ENCODE measurements around the gene ACKR2. TPM values are rescaled to one million over a fixed set of nuclear protein-coding genes. Genes with fewer than 3 reads are reported as not detected.

Gene ACKR2
- total and polyA plus RNA-seq, 2 donors: 0.14 to 0.82 TPM

DNA sequence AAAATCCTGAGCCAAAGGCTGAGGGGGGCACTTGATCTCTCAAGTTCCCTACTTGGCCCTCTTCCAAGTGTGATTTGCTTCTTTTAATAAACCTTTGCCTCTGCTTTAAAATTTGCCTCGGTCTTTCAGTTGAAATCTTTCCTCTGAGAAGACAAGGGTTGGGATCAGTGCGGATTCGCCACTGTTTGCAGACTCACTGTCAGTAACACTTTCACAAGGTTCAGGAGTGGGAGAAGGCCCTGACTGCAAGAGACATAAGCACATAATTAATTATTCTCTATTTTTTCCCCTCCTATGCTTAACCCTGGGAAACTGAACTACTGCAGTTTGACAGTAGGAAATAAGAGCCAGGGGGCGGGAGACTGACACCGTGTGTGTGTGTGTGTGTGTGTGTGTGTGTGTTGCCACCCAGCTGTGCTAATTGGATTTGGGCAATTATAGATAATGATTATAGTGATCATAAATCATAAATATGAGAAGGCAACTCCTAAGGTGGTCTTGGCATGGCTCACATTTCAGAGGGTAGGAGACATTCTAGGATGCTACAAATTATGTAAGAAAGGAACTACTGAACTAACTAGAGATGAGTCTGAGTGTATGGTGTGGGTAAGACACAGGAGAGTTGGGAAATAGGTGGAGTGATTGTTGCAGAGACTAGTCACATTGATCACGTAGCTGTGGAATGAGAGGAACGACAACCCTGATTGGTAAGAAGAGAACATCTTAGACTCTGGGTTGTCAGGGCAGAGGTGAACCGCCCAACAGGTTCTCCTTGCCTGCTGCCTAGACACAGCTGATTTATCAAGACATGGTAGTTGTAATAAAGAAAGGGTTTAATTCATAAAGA lies 91.2 kb downstream of the ACKR2 start:
- Histone ChIP-seq H3K27ac (ENCODE audit: low read depth in 1 of 2, low read length in 1 of 2) (no peak overlapping the region), H3K4me3 (ENCODE audit: low read length in 2 of 2) (no peak overlapping the region), H3K27me3 (ENCODE audit: control insufficient read depth in 2 of 2, insufficient read depth in 1 of 2, low read length in 1 of 2) (peaks cover 1 to 15% of the 10 kb centered on the region in 2 donors), H3K4me1 (ENCODE audit: control insufficient read depth in 2 of 2, insufficient read depth in 2 of 2, low read length in 2 of 2) (peaks cover 0 to 1% of the 10 kb centered on the region in 2 donors), H3K9me3 (ENCODE audit: control insufficient read depth in 2 of 2, insufficient read depth in 1 of 2, low read length in 1 of 2) (no peaks in the 10 kb centered on the region), H3K36me3 (ENCODE audit: control insufficient read depth in 2 of 2, insufficient read depth in 2 of 2, low read length in 1 of 2) (no peaks in the 10 kb centered on the region)
- no peak for DNase-seq (ENCODE audit: low read depth in 6 of 9, low spot score in 9 of 9)
- WGBS: 91% methylated on average over 8 of the region's 8 CpGs

DNA sequence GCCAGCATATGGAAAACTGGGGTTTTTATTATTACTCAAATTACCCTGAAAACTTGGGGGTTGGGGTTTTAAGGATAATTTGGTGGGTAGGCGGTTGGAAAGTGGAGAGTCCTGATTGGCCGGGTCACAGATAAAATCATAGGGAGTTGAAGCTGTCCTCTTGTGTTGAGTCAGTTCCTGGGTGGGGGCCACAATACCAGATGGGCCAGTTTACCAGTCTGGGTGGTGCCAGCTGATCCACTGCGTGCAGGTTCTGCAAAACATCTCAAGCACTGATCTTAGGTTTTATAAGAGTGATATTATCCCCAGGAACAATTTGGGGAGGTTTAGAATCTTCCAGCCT lies 91.8 kb downstream of the ACKR2 start:
- no peaks in the 10 kb centered on the region for H3K9me3 ChIP-seq (ENCODE audit: control insufficient read depth in 2 of 2, insufficient read depth in 1 of 2, low read length in 1 of 2)
- DNase-seq (ENCODE audit: low read depth in 6 of 9, low spot score in 9 of 9): no peak
- 78% methylated on average over 3 of the region's 3 CpGs for WGBS
- no peaks in the 10 kb centered on the region for H3K36me3 ChIP-seq (ENCODE audit: control insufficient read depth in 2 of 2, insufficient read depth in 2 of 2, low read length in 1 of 2)
- H3K4me1 ChIP-seq (ENCODE audit: control insufficient read depth in 2 of 2, insufficient read depth in 2 of 2, low read length in 2 of 2): peaks cover 3 to 6% of the 10 kb centered on the region in 2 donors
- H3K27ac ChIP-seq (ENCODE audit: low read depth in 1 of 2, low read length in 1 of 2): no peak overlapping the region
- H3K27me3 ChIP-seq (ENCODE audit: control insufficient read depth in 2 of 2, insufficient read depth in 1 of 2, low read length in 1 of 2): peaks cover 6 to 21% of the 10 kb centered on the region in 2 donors
- no peak overlapping the region for H3K4me3 ChIP-seq (ENCODE audit: low read length in 2 of 2)

DNA sequence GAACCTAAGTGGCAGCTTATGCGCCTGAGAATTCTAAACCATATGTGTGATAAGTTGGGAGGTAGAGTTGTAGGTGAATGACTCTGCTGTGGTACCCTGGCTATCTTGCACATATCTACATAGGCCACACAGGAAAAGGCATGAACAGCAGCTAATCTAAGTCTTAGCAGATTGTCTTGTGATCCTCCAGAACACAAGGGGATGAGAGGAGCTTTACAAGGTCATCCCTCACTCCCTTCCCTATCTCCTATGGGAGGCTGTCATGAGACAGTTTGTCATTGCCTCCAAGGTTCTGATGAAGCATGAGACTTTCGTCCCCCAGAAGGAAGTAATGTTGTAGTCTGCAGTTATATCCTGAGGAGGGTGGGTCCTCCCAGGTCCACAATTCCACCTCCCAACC lies 93.0 kb downstream of the ACKR2 start:
- Histone ChIP-seq H3K9me3 (ENCODE audit: control insufficient read depth in 2 of 2, insufficient read depth in 1 of 2, low read length in 1 of 2) (no peaks in the 10 kb centered on the region), H3K36me3 (ENCODE audit: control insufficient read depth in 2 of 2, insufficient read depth in 2 of 2, low read length in 1 of 2) (no peaks in the 10 kb centered on the region), H3K27ac (ENCODE audit: low read depth in 1 of 2, low read length in 1 of 2) (no peak overlapping the region), H3K27me3 (ENCODE audit: control insufficient read depth in 2 of 2, insufficient read depth in 1 of 2, low read length in 1 of 2) (peaks cover 10 to 33% of the 10 kb centered on the region in 2 donors), H3K4me3 (ENCODE audit: low read length in 2 of 2) (no peak overlapping the region), H3K4me1 (ENCODE audit: control insufficient read depth in 2 of 2, insufficient read depth in 2 of 2, low read length in 2 of 2) (peaks cover 6 to 7% of the 10 kb centered on the region in 2 donors)
- DNase-seq (ENCODE audit: low read depth in 6 of 9, low spot score in 9 of 9): no peak
- 98% methylated on average over 2 of the region's 2 CpGs for WGBS

DNA sequence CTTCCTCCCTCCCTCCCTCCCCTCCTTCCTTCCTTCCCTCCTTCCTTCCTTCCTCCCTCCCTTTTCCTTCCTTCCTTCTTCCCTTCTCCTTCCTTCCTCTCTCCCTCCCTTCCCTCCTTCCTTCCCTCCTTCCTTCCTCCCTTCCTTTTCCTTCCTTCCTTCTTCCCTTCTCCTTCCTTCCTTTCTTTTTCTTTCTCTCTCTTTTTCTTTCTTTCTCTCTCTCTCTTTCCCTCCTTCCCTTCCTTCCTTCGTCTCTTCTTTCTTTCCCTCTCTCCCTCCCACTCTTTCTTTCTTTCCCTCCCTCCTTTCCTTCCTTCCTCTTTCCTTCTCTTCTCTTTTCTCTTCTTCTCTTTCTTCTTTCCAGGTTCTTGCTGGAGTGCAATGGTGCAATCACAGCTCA lies 94.8 kb downstream of the ACKR2 start:
- H3K9me3 ChIP-seq (ENCODE audit: control insufficient read depth in 2 of 2, insufficient read depth in 1 of 2, low read length in 1 of 2): no peaks in the 10 kb centered on the region
- 96% methylated on average over 1 of the region's 1 CpG for WGBS
- no peaks in the 10 kb centered on the region for H3K36me3 ChIP-seq (ENCODE audit: control insufficient read depth in 2 of 2, insufficient read depth in 2 of 2, low read length in 1 of 2)
- H3K27ac ChIP-seq (ENCODE audit: low read depth in 1 of 2, low read length in 1 of 2): no peak overlapping the region
- H3K27me3 ChIP-seq (ENCODE audit: control insufficient read depth in 2 of 2, insufficient read depth in 1 of 2, low read length in 1 of 2): peaks cover 10 to 44% of the 10 kb centered on the region in 2 donors
- H3K4me3 ChIP-seq (ENCODE audit: low read length in 2 of 2): no peak overlapping the region
- peaks cover 6 to 7% of the 10 kb centered on the region in 2 donors for H3K4me1 ChIP-seq (ENCODE audit: control insufficient read depth in 2 of 2, insufficient read depth in 2 of 2, low read length in 2 of 2)
- DNase-seq (ENCODE audit: low read depth in 6 of 9, low spot score in 9 of 9): no peak

DNA sequence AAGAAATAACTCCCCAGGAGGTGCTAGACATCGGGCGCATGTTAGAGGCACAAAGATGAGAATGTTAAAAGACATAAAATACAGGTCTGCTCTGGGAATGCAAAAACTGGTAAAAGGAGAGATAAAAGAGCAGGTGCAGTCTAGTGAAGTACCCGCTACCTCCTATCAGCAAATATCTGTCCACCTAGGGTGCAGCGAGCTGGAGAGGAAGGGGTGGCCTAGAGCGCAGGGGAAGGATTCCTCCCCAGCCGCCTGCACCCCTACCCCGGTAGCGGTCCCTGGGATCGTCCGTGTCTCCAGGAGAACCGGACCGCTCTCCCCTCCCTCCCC lies 96.5 kb downstream of the ACKR2 start:
- WGBS: 15% methylated on average over 12 of the region's 12 CpGs
- Histone ChIP-seq H3K4me1 (ENCODE audit: control insufficient read depth in 2 of 2, insufficient read depth in 2 of 2, low read length in 2 of 2) (peaks cover 6 to 7% of the 10 kb centered on the region in 2 donors), H3K9me3 (ENCODE audit: control insufficient read depth in 2 of 2, insufficient read depth in 1 of 2, low read length in 1 of 2) (no peaks in the 10 kb centered on the region), H3K4me3 (ENCODE audit: low read length in 2 of 2) (peak overlapping the region; percentile 34 to 44), H3K27ac (ENCODE audit: low read depth in 1 of 2, low read length in 1 of 2) (no peak overlapping the region), H3K27me3 (ENCODE audit: control insufficient read depth in 2 of 2, insufficient read depth in 1 of 2, low read length in 1 of 2) (peaks cover 10 to 44% of the 10 kb centered on the region in 2 donors), H3K36me3 (ENCODE audit: control insufficient read depth in 2 of 2, insufficient read depth in 2 of 2, low read length in 1 of 2) (no peaks in the 10 kb centered on the region)
- no peak for DNase-seq (ENCODE audit: low read depth in 6 of 9, low spot score in 9 of 9)

DNA sequence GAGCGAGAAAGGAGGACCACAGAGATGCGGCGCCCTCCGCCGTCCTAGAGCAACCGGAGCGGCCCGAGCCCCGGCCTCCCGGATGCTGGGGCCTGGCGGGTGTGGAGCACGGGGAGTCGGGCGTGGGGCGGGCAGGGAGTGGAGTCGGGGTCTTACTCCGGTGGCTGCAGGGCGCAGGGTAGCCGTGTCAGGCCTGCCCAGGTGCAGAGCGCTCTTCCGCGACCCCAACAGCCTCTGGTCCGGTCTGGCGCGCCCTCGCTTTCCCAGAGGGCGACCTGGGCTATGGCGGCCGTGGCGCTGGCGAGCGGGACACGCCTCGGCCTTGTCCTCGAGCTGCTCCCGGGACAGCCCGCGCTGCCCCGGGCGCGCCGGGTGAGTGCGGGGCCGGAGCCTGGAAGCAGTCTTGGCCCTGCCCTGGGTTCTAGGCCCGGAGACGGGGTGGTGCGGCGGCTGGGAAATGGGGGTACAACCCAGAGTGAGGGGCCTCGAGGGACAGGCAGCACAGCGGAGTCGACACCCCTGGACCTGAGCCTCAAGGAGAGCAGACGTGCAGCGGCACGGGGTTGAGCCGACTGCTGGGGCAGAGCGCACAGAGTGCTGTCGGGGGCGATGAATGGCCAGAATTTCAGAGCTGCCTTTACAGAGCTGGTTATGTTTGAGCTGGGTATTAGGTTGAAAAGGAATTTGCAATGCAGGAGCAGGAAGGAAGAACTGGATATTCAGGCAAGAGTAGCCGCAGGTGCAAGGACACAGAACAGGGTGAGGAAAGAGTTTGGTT lies 97.0 kb downstream of the ACKR2 start, which contains the start of gene ZNF662:
TSS of gene ZNF662 (plus strand) at position 73 of the 778 bp plus-strand sequence. CDS start 1,973 bp downstream, outside the sequence.
- Histone ChIP-seq H3K36me3 (ENCODE audit: control insufficient read depth in 2 of 2, insufficient read depth in 2 of 2, low read length in 1 of 2) (no peaks in the 10 kb centered on the region), H3K4me1 (ENCODE audit: control insufficient read depth in 2 of 2, insufficient read depth in 2 of 2, low read length in 2 of 2) (peaks cover 6 to 7% of the 10 kb centered on the region in 2 donors), H3K27me3 (ENCODE audit: control insufficient read depth in 2 of 2, insufficient read depth in 1 of 2, low read length in 1 of 2) (peaks cover 10 to 44% of the 10 kb centered on the region in 2 donors), H3K27ac (ENCODE audit: low read depth in 1 of 2, low read length in 1 of 2) (no peak within 1 kb of the TSS), H3K4me3 (ENCODE audit: low read length in 2 of 2) (peak within 1 kb of the TSS; percentile 34 to 44), H3K9me3 (ENCODE audit: control insufficient read depth in 2 of 2, insufficient read depth in 1 of 2, low read length in 1 of 2) (no peaks in the 10 kb centered on the region)
- 5% methylated on average over 59 of the region's 59 CpGs for WGBS
- peak in 3 of 9 donors; percentile 6 to 37 (median 10) for DNase-seq (ENCODE audit: low read depth in 6 of 9, low spot score in 9 of 9)

DNA sequence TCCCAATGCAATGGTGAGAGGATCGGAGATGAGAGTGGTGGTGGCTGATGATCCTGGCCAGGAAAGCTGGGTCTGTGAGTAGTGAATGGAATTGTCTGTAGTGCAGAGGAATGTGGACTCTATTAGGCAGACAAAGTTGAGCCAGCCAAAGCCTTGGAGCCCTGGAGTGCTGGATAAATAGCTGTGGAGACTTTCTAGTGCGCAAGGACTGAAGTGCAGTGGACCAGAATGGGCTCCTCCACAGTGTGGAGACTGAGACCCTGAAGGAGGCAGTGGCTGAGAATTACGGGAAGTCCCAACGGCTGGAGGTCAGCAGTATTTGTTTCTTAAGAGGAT lies 97.6 kb downstream of the ACKR2 start:
- Histone ChIP-seq H3K36me3 (ENCODE audit: control insufficient read depth in 2 of 2, insufficient read depth in 2 of 2, low read length in 1 of 2) (no peaks in the 10 kb centered on the region), H3K27ac (ENCODE audit: low read depth in 1 of 2, low read length in 1 of 2) (no peak overlapping the region), H3K4me1 (ENCODE audit: control insufficient read depth in 2 of 2, insufficient read depth in 2 of 2, low read length in 2 of 2) (peaks cover 6 to 7% of the 10 kb centered on the region in 2 donors), H3K27me3 (ENCODE audit: control insufficient read depth in 2 of 2, insufficient read depth in 1 of 2, low read length in 1 of 2) (peaks cover 10 to 44% of the 10 kb centered on the region in 2 donors), H3K9me3 (ENCODE audit: control insufficient read depth in 2 of 2, insufficient read depth in 1 of 2, low read length in 1 of 2) (no peaks in the 10 kb centered on the region), H3K4me3 (ENCODE audit: low read length in 2 of 2) (no peak overlapping the region)
- DNase-seq (ENCODE audit: low read depth in 6 of 9, low spot score in 9 of 9): no peak
- WGBS: 94% methylated on average over 4 of the region's 4 CpGs

DNA sequence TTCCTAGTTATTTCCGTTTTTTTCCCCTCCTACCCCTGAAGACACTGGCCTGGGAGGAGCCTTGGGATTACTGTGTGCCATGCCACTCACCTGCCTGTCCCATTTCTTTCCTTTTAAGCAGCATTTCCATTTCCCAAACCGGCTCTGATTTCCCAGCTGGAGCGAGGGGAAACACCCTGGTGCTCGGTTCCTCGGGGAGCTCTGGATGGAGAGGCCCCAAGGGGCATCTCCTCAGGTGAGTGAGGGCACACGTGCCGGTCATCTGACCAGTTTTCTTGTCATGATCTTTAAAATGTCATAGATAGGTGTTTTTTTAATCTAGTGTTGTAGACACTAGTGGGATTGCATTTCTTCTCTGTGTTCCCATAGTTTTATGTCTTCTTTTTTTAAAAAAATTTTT lies 99.4 kb downstream of the ACKR2 start:
- 96% methylated on average over 7 of the region's 7 CpGs for WGBS
- no peak overlapping the region for H3K4me3 ChIP-seq (ENCODE audit: low read length in 2 of 2)
- H3K27ac ChIP-seq (ENCODE audit: low read depth in 1 of 2, low read length in 1 of 2): no peak overlapping the region
- no peaks in the 10 kb centered on the region for H3K36me3 ChIP-seq (ENCODE audit: control insufficient read depth in 2 of 2, insufficient read depth in 2 of 2, low read length in 1 of 2)
- DNase-seq (ENCODE audit: low read depth in 6 of 9, low spot score in 9 of 9): no peak
- H3K9me3 ChIP-seq (ENCODE audit: control insufficient read depth in 2 of 2, insufficient read depth in 1 of 2, low read length in 1 of 2): peaks cover 0 to 6% of the 10 kb centered on the region in 2 donors
- H3K27me3 ChIP-seq (ENCODE audit: control insufficient read depth in 2 of 2, insufficient read depth in 1 of 2, low read length in 1 of 2): peaks cover 10 to 43% of the 10 kb centered on the region in 2 donors
- peaks cover 6 to 7% of the 10 kb centered on the region in 2 donors for H3K4me1 ChIP-seq (ENCODE audit: control insufficient read depth in 2 of 2, insufficient read depth in 2 of 2, low read length in 2 of 2)

DNA sequence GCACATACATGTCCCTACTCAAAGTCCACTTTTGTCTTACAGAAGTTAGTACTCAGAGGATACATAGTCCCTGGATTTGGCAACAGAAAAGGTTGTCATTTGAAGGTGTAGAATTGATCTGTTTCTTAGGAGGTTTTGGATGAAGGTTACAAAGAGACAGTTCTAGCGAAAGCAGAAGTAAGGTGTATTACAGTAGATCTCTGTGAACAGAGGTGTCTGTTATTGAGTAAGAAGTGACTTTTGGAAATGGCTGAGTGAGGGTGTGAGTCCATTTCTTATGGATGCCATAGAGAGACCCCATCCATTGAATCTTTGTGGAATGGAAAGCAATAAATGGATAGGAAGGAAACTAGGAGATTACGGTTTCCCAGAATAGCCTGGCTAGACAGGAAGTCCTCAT lies 102.3 kb downstream of the ACKR2 start:
- Histone ChIP-seq H3K36me3 (ENCODE audit: control insufficient read depth in 2 of 2, insufficient read depth in 2 of 2, low read length in 1 of 2) (no peaks in the 10 kb centered on the region), H3K4me1 (ENCODE audit: control insufficient read depth in 2 of 2, insufficient read depth in 2 of 2, low read length in 2 of 2) (no peaks in the 10 kb centered on the region), H3K4me3 (ENCODE audit: low read length in 2 of 2) (no peak overlapping the region), H3K27me3 (ENCODE audit: control insufficient read depth in 2 of 2, insufficient read depth in 1 of 2, low read length in 1 of 2) (peaks cover 0 to 18% of the 10 kb centered on the region in 2 donors), H3K9me3 (ENCODE audit: control insufficient read depth in 2 of 2, insufficient read depth in 1 of 2, low read length in 1 of 2) (peaks cover 2 to 16% of the 10 kb centered on the region in 2 donors), H3K27ac (ENCODE audit: low read depth in 1 of 2, low read length in 1 of 2) (no peak overlapping the region)
- WGBS: over 99% methylated on average over 2 of the region's 2 CpGs
- DNase-seq (ENCODE audit: low read depth in 6 of 9, low spot score in 9 of 9): no peak

All from thymus (tissue), 11 donors.